OCI-LY7 (cell line): ENCODE results near the gene ST3GAL3. TPM values are rescaled to one million over a fixed set of nuclear protein-coding genes. Genes with fewer than 3 reads are reported as not detected.
A peak's percentile ranks its signal among the peaks of the same experiment; 100 is the strongest.

ENCODE experiments used
- BruUV-seq: library from RNA; stranded (reverse); fragments of 400-500 nt; replicated peaks from 2 replicates; lab custom pipeline; 2021; lab: Mats Ljungman, UMichigan
- CTCF ChIA-PET: fragments of 300-600 bp; sonication (Branson Sonifier 250); formaldehyde crosslinking; loops from one replicate; lab custom pipeline; 2022; ENCODE audit warnings: antibody characterized with exemption; ENCODE audit not compliant: unreplicated experiment; lab: Charles Lee
- POLR2A ChIA-PET: fragments of 300-600 bp; sonication (Branson Sonifier 250); formaldehyde crosslinking; loops from one replicate; lab custom pipeline; 2022; ENCODE audit warnings: antibody characterized with exemption; lab: Charles Lee
- DNase-seq: peaks from one replicate; pipeline ENCODE4 v3.0.0-alpha.2; 2015; ENCODE audit warnings: low spot score
- H2AFZ ChIP-seq: fragments of 200-600 bp; sonication (generic), shearing (Covaris generic); 2 replicates; pipeline ENCODE4 v1.6.1; 2014; ENCODE audit warnings: mild to moderate bottlenecking, antibody characterized with exemption, low read length, moderate library complexity
- H3K27ac ChIP-seq: fragments of 200-600 bp; sonication (generic); 2 replicates; pipeline ENCODE4 v1.5.1; 2014; ENCODE audit warnings: mixed run types, low read depth, mild to moderate bottlenecking, moderate library complexity, low read length, inconsistent platforms; ENCODE audit not compliant: poor library complexity, severe bottlenecking
- H3K36me3 ChIP-seq: fragments of 200-600 bp; sonication (generic); 2 replicates; pipeline ENCODE4 v1.6.1; 2014; ENCODE audit warnings: mild to moderate bottlenecking, antibody characterized with exemption, low read length, moderate library complexity, mixed read lengths; ENCODE audit not compliant: insufficient read depth
- H3K4me1 ChIP-seq: fragments of 200-600 bp; sonication (generic); 2 replicates; pipeline ENCODE4 v1.5.1; 2014; ENCODE audit warnings: mild to moderate bottlenecking, low read length; ENCODE audit not compliant: insufficient read depth, poor library complexity, severe bottlenecking
- H3K4me2 ChIP-seq: fragments of 200-600 bp; sonication (generic); 2 replicates; pipeline ENCODE4 v1.6.1; 2014; ENCODE audit warnings: mild to moderate bottlenecking, low read length
- H3K4me3 ChIP-seq: fragments of 200-600 bp; sonication (generic); 2 replicates; pipeline ENCODE4 v1.5.1; 2014; ENCODE audit warnings: mild to moderate bottlenecking, low read depth, low read length; ENCODE audit not compliant: poor library complexity, severe bottlenecking
- H3K79me2 ChIP-seq: fragments of 200-600 bp; sonication (generic); 2 replicates; pipeline ENCODE4 v1.6.1; 2016; ENCODE audit warnings: low read depth, mild to moderate bottlenecking, low read length, moderate library complexity, mixed read lengths; ENCODE audit not compliant: insufficient read depth
- H3K9me2 ChIP-seq: fragments of 200-600 bp; sonication (generic); 2 replicates; pipeline ENCODE4 v1.6.1; 2016; ENCODE audit warnings: mild to moderate bottlenecking, low read length, mixed read lengths; ENCODE audit not compliant: insufficient read depth
- H3K9me3 ChIP-seq: fragments of 200-600 bp; sonication (generic); 2 replicates; pipeline ENCODE4 v1.6.1; 2014; ENCODE audit warnings: mild to moderate bottlenecking, mixed run types, low read length, mixed read lengths
- H4K20me1 ChIP-seq: fragments of 200-600 bp; sonication (generic); 2 replicates; pipeline ENCODE4 v1.6.1; 2014; ENCODE audit warnings: mild to moderate bottlenecking, antibody characterized with exemption, low read length, moderate library complexity, mixed read lengths; ENCODE audit not compliant: insufficient read depth
- EZH2phosphoT487 ChIP-seq: fragments of 200-600 bp; sonication (generic); IDR thresholded peaks from 2 replicates; pipeline ENCODE4 v1.6.1; 2018; ENCODE audit warnings: low read depth, borderline replicate concordance, mild to moderate bottlenecking, mixed run types, antibody characterized with exemption, low read length, moderate library complexity, mixed read lengths
- intact Hi-C: fragments of 100-400 bp; cut with micrococcal nuclease; formaldehyde crosslinking; loops from one replicate; pipeline ENCODE4 v1.10.0; 2022; ENCODE audit not compliant: unreplicated experiment
- total RNA-seq, 2 experiments: library from RNA; depleted of rRNA in 1 of 2; stranded (reverse); fragments of >200 nt in 1 of 2; shearing (Covaris generic) in 1 of 2; gene quantifications; 2 replicates each; pipeline ENCODE4 v1.2.3, GENCODE V29; 2014 to 2022
- TF ChIP-seq, protein P1 (sequence below): fragments of 200-600 bp; sonication (generic); conservative IDR thresholded peaks from 2 replicates; pipeline ENCODE4 v1.5.1; 2014; ENCODE audit warnings: mild to moderate bottlenecking, antibody characterized with exemption, low read length, moderate library complexity, mixed read lengths

ST3GAL3 gene
- total RNA-seq, 2 experiments from 2014 or later = 24.0 to 45.0 TPM

DNA sequence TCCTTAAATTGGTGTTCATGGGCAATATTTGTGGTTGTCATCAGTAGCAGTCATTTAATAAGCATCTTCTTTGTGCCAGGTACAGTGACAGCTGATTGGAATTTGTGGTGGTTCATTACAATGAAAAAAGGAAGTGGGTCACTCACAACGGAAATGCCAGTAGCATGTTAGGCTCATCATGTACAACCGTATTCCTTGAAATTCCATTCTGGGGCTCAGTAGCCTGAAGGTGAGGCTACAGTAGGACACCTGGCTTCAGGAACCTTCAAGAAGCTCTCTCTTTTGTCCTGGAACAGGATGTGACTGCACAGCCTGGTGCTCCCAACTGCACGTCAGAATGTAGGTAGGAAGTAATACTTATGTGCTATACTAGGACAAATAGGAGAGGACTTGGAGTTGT is 93.9 kb downstream of the ST3GAL3 start:
- Histone ChIP-seq H3K4me2 (0 out of 2 replicates have a peak overlapping the region, but pooled peaks have one; percentile 1), H3K9me3 (no peaks in the 10 kb centered on the region), H3K4me1 (peaks cover 14% of the 10 kb centered on the region), H3K27ac (no peak overlapping the region), H4K20me1 (no peaks in the 10 kb centered on the region), H3K4me3 (no peak overlapping the region), H3K9me2 (no peaks in the 10 kb centered on the region), H2AFZ (no peak overlapping the region), H3K36me3 (peaks cover 10% of the 10 kb centered on the region), H3K79me2 (no peaks in the 10 kb centered on the region)
- POLR2A ChIA-PET = no interaction called here
- no peak for DNase-seq
- TF ChIP-seq EZH2phosphoT487 = no peak
- TF ChIP-seq, protein P1, sequence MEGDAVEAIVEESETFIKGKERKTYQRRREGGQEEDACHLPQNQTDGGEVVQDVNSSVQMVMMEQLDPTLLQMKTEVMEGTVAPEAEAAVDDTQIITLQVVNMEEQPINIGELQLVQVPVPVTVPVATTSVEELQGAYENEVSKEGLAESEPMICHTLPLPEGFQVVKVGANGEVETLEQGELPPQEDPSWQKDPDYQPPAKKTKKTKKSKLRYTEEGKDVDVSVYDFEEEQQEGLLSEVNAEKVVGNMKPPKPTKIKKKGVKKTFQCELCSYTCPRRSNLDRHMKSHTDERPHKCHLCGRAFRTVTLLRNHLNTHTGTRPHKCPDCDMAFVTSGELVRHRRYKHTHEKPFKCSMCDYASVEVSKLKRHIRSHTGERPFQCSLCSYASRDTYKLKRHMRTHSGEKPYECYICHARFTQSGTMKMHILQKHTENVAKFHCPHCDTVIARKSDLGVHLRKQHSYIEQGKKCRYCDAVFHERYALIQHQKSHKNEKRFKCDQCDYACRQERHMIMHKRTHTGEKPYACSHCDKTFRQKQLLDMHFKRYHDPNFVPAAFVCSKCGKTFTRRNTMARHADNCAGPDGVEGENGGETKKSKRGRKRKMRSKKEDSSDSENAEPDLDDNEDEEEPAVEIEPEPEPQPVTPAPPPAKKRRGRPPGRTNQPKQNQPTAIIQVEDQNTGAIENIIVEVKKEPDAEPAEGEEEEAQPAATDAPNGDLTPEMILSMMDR = no peak
- CTCF ChIA-PET = no interaction called here
- BruUV-seq = no TSS peak
- intact Hi-C loops = no loop called here

DNA sequence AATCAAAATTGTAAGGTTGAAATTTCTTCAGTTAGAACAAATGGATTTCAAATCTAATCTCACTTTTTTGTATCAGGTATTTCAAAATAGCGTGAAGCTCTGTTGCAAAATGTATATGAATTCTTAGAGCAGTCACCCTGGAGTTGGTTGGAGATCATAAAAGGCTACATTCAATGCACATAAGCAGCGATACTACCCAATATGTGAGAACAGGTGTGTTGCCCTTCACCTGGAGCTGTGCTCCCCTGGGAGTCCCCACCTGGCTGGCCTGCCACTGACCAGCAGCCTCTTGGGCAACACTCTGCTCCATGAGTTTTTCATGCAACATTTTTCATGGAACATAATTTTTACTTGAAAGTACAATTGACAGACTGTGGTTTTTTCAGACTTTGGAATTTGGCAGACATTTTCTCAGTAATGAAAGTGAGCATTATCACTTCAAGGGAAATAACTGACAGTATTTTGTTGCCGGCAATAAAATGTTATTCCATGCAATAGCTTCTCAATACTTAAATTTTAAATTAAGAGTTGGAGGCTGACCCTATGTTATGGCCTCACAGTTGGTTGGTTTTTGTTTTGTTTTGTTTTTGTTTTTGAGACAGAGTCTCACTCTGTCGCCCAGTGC is 95.1 kb downstream of the ST3GAL3 start:
- Histone ChIP-seq H3K36me3 (peaks cover 11% of the 10 kb centered on the region), H3K4me3 (no peak overlapping the region), H3K4me1 (peaks cover 14% of the 10 kb centered on the region), H3K4me2 (no peak overlapping the region), H4K20me1 (no peaks in the 10 kb centered on the region), H3K79me2 (no peaks in the 10 kb centered on the region), H2AFZ (no peak overlapping the region), H3K27ac (no peak overlapping the region), H3K9me3 (no peaks in the 10 kb centered on the region), H3K9me2 (no peaks in the 10 kb centered on the region)
- ChIA-PET CTCF (no interaction called here), POLR2A (interaction anchor here (0.5 kb wide), 1 partner anchor 686 kb away, joined by 3 read pairs; no protein-coding TSS in a partner anchor)
- no peak for TF ChIP-seq EZH2phosphoT487
- TF ChIP-seq, protein P1 = no peak
- DNase-seq = no peak
- intact Hi-C loops = no loop called here
- no TSS peak for BruUV-seq

DNA sequence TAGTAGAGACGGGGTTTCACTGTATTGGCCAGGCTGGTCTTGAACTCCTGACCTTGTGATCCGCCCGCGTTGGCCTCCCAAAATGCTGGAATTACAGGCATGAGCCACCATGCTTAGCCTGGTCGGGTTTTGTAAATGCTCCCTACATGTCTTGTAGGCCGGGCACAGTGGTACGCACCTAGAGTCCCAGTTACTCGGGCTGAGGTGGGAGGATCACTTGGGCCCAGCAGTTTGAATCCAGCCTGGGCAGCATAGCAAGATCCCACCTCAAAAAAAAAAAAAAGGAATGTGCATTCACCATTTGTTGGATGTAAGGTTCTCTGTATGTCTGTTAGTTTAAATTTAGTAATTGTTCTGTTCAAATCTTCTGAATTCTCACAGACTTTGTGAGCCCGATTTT is 95.8 kb downstream of the ST3GAL3 start:
- Histone ChIP-seq H3K36me3 (peaks cover 11% of the 10 kb centered on the region), H4K20me1 (no peaks in the 10 kb centered on the region), H3K27ac (no peak overlapping the region), H3K4me2 (no peak overlapping the region), H3K79me2 (no peaks in the 10 kb centered on the region), H3K9me3 (no peaks in the 10 kb centered on the region), H3K9me2 (no peaks in the 10 kb centered on the region), H3K4me1 (peaks cover 14% of the 10 kb centered on the region), H2AFZ (no peak overlapping the region), H3K4me3 (no peak overlapping the region)
- ChIA-PET CTCF (no interaction called here), POLR2A (no interaction called here)
- no peak for TF ChIP-seq EZH2phosphoT487
- TF ChIP-seq, protein P1 = no peak
- intact Hi-C loops = no loop called here
- no peak for DNase-seq
- no TSS peak for BruUV-seq
